Measurements from ENCODE around the gene TNFRSF1B.

TNFRSF1B gene

DNA sequence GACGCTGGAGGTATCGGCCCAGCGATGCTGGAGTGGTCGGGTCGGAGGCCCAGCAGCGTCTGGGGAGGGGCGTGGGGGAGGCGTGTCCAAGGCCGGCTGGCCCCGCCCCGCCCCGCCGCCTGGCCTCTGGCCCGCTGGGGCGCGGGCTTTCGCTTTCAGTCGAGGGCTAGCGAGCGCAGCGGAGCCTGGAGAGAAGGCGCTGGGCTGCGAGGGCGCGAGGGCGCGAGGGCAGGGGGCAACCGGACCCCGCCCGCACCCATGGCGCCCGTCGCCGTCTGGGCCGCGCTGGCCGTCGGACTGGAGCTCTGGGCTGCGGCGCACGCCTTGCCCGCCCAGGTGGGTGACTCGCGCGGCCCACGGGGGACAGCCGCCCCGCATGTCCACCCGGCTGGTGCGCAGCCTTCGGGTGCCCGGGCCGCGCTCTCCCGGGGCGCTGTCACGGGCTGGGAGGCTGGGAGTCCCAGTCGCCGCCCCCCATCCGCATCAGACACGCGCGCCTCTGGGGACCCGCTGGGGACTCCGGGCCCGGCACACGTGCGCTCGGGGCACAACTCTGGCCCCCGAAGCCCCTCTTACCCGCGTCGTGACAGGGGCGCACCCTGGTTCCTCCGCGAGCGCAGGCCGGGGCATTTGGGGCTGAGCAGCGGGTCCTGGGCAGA, at the start of gene TNFRSF1B:
TSS of gene TNFRSF1B (plus strand) at position 158 of the 659 bp plus-strand sequence. CDS start at position 259, 101 bp downstream.
- in situ Hi-C loops (cut with HindIII; ENCODE audit: low sequenced_read_pairs), result no loop called here

GRCh38 chr1:12121212-12122003, 45.4 kb upstream of the TNFRSF1B start:
- in situ Hi-C loops (cut with HindIII; ENCODE audit: low sequenced_read_pairs), result no loop called here

DNA sequence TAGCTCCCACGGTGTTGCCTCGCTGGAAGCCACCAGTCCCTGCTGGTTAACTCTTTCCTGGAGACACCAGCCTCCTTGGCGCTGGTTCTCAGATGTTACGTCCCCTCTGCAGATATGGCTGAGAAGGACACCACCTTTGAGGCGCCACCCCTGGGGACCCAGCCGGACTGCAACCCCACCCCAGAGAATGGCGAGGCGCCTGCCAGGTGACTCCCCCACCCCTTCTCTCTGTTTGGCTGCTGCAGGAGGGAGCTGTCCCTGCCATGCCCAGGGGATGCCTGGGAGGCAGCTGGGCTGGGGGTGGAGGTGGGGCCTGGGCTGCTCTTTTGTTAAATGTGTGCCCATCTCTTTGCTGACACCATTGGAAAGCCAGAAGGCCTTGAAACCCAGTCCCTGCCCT, 43.6 kb upstream of the TNFRSF1B start:
- in situ Hi-C loops (cut with HindIII; ENCODE audit: low sequenced_read_pairs), result no loop called here

GRCh38 chr1:12124693-12125421, 41.9 kb upstream of the TNFRSF1B start:
- in situ Hi-C loops (cut with HindIII; ENCODE audit: low sequenced_read_pairs), result loop anchor here (5.0 kb wide), 1 partner anchor 52 kb away; no protein-coding TSS in a partner anchor

DNA sequence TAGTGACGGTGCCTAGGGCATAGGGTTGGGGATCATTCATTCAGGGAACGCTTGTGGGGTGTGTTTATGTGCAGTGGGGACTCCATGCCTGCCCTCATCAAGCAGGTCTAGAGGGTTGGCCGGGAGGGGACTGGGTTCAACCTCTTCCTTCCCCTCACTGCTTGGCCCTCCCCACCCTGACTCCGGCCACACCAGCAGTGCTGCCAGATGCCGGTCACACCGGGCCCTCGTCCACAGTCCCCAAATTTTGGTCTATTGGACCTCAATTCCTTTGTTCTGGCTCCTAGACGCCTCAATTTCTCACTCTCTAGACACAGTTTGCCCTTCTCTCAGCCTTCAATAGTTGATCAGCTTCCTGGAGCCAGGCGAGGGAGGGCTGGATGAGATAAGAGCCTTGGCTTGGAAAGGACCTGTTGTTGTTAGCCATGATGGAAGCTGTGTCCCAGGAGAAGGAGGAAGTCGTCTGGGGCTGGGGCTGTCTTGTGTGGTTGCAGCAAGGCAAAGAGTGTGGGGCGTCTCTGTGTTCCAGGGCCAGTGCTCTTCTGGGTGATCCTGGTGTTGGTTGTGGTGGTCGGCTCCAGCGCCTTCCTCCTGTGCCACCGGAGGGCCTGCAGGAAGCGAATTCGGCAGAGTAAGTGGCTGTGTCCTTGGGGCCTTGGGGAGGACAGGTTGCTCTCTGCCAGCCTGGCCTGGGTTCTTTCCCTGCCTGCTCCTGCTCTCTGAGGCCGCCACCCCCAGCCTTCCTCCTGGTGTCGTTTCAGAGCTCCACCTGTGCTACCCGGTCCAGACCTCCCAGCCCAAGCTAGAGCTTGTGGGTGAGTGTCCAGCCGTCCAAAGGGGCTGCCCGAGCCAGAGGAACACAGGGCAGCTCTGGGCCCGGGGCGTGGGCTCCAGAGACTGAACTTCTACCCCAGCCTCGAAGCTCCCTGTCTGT, 41.1 kb upstream of the TNFRSF1B start:
- in situ Hi-C loops (cut with HindIII; ENCODE audit: low sequenced_read_pairs), result loop anchor here (5.0 kb wide), 1 partner anchor 52 kb away; no protein-coding TSS in a partner anchor

DNA sequence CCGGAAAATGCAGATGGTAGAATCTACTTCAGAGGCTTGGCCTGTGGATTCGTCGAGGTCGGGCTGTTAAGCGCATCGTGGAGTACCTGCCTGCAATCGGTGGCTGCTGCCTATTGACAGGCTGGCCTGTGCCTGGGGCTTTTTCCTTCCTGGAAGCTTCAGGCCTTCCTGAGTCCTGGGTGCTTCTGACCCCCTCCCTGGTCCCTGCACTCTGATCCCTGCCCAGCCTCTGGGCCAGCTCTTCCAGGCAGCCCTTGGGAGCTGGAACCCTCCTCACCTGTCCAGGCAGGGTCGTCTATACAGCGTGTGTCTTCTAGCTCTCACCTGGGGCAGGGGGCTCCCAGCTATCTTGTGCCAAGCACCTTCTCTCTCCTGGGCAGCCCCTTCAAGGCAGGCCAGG, 40.0 kb upstream of the TNFRSF1B start:
- in situ Hi-C loops (cut with HindIII; ENCODE audit: low sequenced_read_pairs), result loop anchor here (5.0 kb wide), 1 partner anchor 51 kb away; no protein-coding TSS in a partner anchor

DNA sequence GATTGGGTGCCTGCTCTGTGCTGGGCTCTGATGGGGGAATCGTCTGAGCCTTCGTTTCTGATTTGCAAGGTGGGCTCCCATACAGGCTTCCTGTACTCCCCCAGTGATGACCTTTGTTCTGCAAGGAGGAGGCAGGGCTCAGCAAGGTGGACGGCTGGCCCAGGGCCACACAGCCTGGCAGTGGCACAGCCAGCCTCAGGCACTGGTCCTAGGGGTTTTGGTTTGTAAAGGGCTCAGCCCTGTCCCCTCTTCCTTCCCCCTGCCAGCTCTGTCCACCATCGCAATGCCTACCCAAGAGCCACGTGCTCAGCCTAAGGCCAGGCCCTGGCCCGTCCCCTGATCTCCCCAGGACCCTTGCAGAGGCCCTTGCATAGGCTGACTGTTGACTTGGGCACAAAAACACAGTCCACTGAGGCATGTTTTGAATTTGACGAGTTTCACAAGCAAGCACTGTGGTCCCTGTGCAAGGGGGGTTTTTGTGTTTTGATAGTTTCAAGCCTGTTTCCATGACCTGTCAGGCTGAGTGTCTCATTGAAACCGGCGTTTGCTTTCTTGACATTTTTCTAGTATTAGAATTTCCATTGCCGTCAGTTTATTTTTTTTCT, 39.5 kb upstream of the TNFRSF1B start:
- in situ Hi-C loops (cut with HindIII; ENCODE audit: low sequenced_read_pairs), result loop anchor here (5.0 kb wide), 1 partner anchor 50 kb away; no protein-coding TSS in a partner anchor

GRCh38 chr1:12128120-12128519, 38.7 kb upstream of the TNFRSF1B start:
- in situ Hi-C loops (cut with HindIII; ENCODE audit: low sequenced_read_pairs), result loop anchor here (5.0 kb wide), 1 partner anchor 49 kb away; no protein-coding TSS in a partner anchor

DNA sequence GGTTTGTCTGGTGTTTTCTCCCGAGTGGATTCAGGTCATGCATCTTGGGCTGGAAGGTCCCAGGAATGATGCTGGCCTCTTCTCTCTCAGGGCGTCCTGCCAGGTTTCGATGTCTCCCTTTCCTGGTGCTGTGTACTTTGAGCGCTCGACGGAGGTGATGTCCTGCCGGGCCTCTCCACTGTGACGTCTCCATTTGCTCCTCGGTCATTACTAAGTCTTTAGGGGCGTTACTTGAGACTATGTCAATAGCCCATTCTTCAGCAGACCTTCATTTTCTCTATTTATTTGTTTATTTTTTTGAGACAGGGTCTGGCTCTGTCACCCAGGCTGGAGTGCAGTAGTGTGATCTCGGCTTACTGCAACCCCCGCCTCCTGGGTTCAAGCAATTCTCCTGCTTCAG, 37.2 kb upstream of the TNFRSF1B start:
- in situ Hi-C loops (cut with HindIII; ENCODE audit: low sequenced_read_pairs), result loop anchor here (5.0 kb wide), 1 partner anchor 48 kb away; no protein-coding TSS in a partner anchor

DNA sequence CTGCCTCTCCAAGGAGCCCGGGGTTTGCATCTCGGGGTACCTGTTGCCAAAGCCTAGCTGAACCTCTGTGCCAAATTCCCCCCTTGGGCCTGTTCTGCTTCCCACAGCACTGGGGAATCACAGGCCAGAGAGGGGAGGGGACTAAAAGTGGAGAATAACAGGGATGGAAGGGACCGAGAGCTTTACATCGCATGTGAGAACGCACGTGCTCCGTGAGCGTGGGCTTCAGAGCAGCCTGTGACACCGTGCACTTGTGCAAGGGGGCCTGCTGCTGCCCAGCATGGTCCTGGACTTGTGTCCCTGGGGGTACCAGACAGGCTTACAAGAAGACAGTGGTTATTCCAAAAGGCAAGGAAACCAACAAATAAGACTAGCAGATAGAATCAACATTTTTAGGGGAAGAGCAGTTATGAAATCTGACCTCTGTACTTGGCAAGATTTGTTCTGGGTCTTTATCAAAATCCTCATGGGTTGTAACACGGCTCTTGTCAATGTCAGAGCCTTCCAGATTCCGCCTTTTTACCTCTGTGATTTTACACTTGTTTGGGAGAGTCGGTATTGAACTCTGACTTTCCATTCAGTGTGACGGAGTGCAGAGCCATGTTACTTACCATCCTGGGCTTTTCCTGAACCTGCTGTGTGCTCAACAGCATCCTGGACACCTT, 36.2 kb upstream of the TNFRSF1B start:
- in situ Hi-C loops (cut with HindIII; ENCODE audit: low sequenced_read_pairs), result no loop called here

GRCh38 chr1:12132078-12132477, 34.7 kb upstream of the TNFRSF1B start:
- in situ Hi-C loops (cut with HindIII; ENCODE audit: low sequenced_read_pairs), result no loop called here

- in situ Hi-C loops (cut with HindIII; ENCODE audit: low sequenced_read_pairs), result no loop called here
Measured at GRCh38 chr1:12134716-12135115, 32.1 kb upstream of the TNFRSF1B start.

DNA sequence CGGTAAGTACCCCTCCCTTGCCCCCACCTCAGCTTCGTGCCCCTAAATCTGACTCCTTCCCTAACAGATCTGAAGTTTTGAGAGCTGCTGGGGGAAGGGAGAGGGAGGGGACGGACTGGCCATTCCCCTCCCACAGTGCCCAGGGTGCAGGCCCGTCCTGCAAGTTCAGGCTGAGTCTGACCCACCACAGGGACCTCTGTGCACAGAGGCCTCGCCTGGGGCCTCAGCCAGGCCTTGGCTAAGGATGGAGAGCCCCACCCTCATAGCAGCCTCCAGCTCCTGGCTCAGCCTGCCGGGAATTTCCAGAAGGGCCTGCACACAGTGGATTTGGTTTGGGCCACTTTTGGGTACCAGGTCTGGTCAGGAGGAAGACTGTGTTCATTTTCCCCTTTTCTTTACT, 31.2 kb upstream of the TNFRSF1B start:
- in situ Hi-C loops (cut with HindIII; ENCODE audit: low sequenced_read_pairs), result no loop called here

DNA sequence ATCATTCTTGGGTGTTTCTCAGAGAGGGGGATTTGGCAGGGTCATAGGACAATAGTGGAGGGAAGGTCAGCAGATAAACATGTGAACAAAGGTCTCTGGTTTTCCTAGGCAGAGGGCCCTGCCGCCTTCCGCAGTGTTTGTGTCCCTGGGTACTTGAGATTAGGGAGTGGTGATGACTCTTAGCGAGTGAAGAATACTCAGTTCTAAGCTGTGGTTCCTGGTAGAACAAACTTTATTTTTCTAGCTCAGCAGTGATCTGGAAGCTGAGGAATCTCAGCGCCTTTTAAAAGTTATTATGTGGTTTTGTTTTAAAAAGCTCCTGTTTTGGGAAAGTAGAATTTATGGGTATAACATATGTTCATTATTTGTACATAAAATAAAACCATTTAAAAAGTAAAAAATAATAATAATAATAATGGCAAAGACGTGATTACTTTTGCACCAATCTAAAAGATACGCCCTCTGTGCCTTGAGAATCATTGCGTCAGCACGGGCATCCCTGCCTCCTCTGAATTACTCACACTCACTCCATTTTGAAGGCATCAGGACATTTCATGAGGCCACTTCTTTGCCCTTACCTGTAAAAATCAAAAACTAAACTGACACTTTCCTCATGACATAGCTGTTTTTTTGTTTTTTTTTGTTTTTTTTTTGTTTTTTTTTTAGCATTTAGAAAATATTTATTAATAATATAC, 29.7 kb upstream of the TNFRSF1B start:
- in situ Hi-C loops (cut with HindIII; ENCODE audit: low sequenced_read_pairs), result no loop called here

- in situ Hi-C loops (cut with HindIII; ENCODE audit: low sequenced_read_pairs), result no loop called here
Measured at GRCh38 chr1:12138196-12139168, 28.3 kb upstream of the TNFRSF1B start.

DNA sequence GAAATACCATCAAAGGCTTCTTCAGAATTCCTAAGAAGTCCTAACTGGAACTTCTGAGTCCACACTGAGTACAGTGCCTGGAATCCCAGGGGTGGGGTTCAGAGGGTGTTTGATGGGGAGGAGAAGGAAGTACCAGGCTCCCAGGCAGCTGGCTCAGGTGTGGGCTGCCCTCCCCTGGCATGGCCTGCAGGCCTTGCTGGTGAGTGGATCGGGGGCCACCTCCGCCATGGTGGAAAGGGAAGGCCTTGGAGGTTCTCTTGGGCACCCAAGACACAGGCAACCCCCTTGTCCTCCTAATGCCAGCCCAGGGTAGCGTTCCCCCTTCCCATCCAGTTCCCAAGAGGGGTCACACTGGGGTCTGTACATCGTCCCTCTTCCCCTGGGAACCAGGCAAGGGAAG, 26.8 kb upstream of the TNFRSF1B start:
- in situ Hi-C loops (cut with HindIII; ENCODE audit: low sequenced_read_pairs), result no loop called here

GRCh38 chr1:12140515-12141162, 26.2 kb upstream of the TNFRSF1B start:
- in situ Hi-C loops (cut with HindIII; ENCODE audit: low sequenced_read_pairs), result no loop called here

Measured in DLD1 (cell line).